Prostate gland (tissue), 2 donors: Measurements from ENCODE around the gene EPSTI1. TPM values are rescaled to one million over a fixed set of nuclear protein-coding genes. Genes with fewer than 3 reads are reported as not detected.

ENCODE experiments used
- DNase-seq: peaks from one replicate; pipeline ENCODE4 v3.0.0-alpha.2; 2019; ENCODE audit warnings: low spot score
- H3K27ac ChIP-seq, 2 donors: fragments of 200-600 bp; sonication (generic); 2 replicates each; pipeline ENCODE4 v1.5.1; 2017 to 2019
- H3K27me3 ChIP-seq: fragments of 200-600 bp; sonication (generic); replicated peaks from 2 replicates; pipeline ENCODE4 v1.5.1; 2019; ENCODE audit not compliant: insufficient read depth
- H3K36me3 ChIP-seq, 2 donors: fragments of 200-600 bp; sonication (generic); 1 replicate in 1 of 2; 2 replicates in 1 of 2; pipeline versions ENCODE4 v1.5.1 to v1.8.1; 2017 to 2019
- H3K4me1 ChIP-seq: fragments of 200-600 bp; sonication (generic); replicated peaks from 2 replicates; pipeline ENCODE4 v1.5.1; 2019
- H3K4me3 ChIP-seq, 2 donors: fragments of 200-600 bp; sonication (generic); 2 replicates each; pipeline ENCODE4 v1.5.1; 2017 to 2019
- H3K9me3 ChIP-seq: fragments of 200-600 bp; sonication (generic); 2 replicates; pipeline ENCODE4 v1.5.1; 2017
- POLR2A ChIP-seq: fragments of 450-650 bp; IDR thresholded peaks from one replicate; pipeline ENCODE4 v1.6.1; 2016; ENCODE audit warnings: antibody characterized with exemption, mild to moderate bottlenecking
- POLR2AphosphoS5 ChIP-seq: sonication (generic); formaldehyde crosslinking; IDR thresholded peaks from one replicate; pipeline ENCODE4 v1.6.1; 2017; ENCODE audit warnings: antibody characterized with exemption
- WGBS: methylation state at CpG from one replicate; pipeline ENCODE4 v1.1.5; 2018; 5-methylcytosine and 5-hydroxymethylcytosine counted together
- intact Hi-C: fragments of 100-400 bp; cut with DNase I; formaldehyde crosslinking; loops from one replicate; pipeline ENCODE4 v1.14.2; 2022
- total RNA-seq, 2 donors: library from RNA; depleted of rRNA; stranded (reverse); fragments of >200 nt; gene quantifications; one replicate each; pipeline ENCODE4 v1.1.0, GENCODE V29; 2016
- TF ChIP-seq, protein P1 (sequence below), 4 experiments: fragments of 200-600 bp in 2 of 4; fragments of 450-650 bp in 2 of 4; sonication (generic) in 2 of 4; IDR thresholded peaks; 1 replicate in 3 of 4; 2 replicates in 1 of 4; pipeline ENCODE4 v1.5.1; 2016 to 2019; ENCODE audit warnings: antibody characterized with exemption in 4 of 4, mild to moderate bottlenecking in 2 of 4, moderate library complexity in 2 of 4

EPSTI1 gene
- total RNA-seq, 2 donors from 2014 or later: 1.7 to 8.0 TPM

GRCh38 chr13:42926555-42926954 lies 65.5 kb downstream of the EPSTI1 start:
- intact Hi-C loops: no loop called here
- H3K9me3 ChIP-seq: no peaks in the 10 kb centered on the region
- WGBS: 85% methylated on average over 2 of the region's 2 CpGs
- TF ChIP-seq, protein P1, sequence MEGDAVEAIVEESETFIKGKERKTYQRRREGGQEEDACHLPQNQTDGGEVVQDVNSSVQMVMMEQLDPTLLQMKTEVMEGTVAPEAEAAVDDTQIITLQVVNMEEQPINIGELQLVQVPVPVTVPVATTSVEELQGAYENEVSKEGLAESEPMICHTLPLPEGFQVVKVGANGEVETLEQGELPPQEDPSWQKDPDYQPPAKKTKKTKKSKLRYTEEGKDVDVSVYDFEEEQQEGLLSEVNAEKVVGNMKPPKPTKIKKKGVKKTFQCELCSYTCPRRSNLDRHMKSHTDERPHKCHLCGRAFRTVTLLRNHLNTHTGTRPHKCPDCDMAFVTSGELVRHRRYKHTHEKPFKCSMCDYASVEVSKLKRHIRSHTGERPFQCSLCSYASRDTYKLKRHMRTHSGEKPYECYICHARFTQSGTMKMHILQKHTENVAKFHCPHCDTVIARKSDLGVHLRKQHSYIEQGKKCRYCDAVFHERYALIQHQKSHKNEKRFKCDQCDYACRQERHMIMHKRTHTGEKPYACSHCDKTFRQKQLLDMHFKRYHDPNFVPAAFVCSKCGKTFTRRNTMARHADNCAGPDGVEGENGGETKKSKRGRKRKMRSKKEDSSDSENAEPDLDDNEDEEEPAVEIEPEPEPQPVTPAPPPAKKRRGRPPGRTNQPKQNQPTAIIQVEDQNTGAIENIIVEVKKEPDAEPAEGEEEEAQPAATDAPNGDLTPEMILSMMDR (IDR thresholded peaks at IDR 0.05): no peak
- TF ChIP-seq POLR2A: no peak
- TF ChIP-seq POLR2AphosphoS5: no peak
- H3K27me3 ChIP-seq: no peaks in the 10 kb centered on the region
- H3K27ac ChIP-seq: no peak overlapping the region
- no peaks in the 10 kb centered on the region for H3K4me1 ChIP-seq
- no peak for DNase-seq
- H3K36me3 ChIP-seq: no peaks in the 10 kb centered on the region
- no peak overlapping the region for H3K4me3 ChIP-seq

GRCh38 chr13:42926043-42926442 lies 66.0 kb downstream of the EPSTI1 start:
- no peak for DNase-seq
- Histone ChIP-seq H3K4me1 (no peaks in the 10 kb centered on the region), H3K36me3 (no peaks in the 10 kb centered on the region), H3K9me3 (no peaks in the 10 kb centered on the region), H3K27me3 (no peaks in the 10 kb centered on the region), H3K27ac (no peak overlapping the region), H3K4me3 (no peak overlapping the region)
- no peak for TF ChIP-seq POLR2AphosphoS5
- TF ChIP-seq, protein P1 (IDR thresholded peaks at IDR 0.05): no peak
- TF ChIP-seq POLR2A: no peak
- 94% methylated on average over 3 of the region's 3 CpGs for WGBS
- intact Hi-C loops: no loop called here

- DNase-seq: no peak
- Histone ChIP-seq H3K27me3 (no peaks in the 10 kb centered on the region), H3K27ac (peak overlapping the region in 1 of 2 donors; percentile 62), H3K4me3 (no peak overlapping the region), H3K9me3 (no peaks in the 10 kb centered on the region), H3K36me3 (no peaks in the 10 kb centered on the region), H3K4me1 (no peaks in the 10 kb centered on the region)
- 78% methylated on average over 2 of the region's 2 CpGs for WGBS
- TF ChIP-seq POLR2A: no peak
- no peak for TF ChIP-seq POLR2AphosphoS5
- intact Hi-C loops: no loop called here
These were observed 66.4 kb downstream of the EPSTI1 start for GRCh38 chr13:42925626-42926025.

DNA sequence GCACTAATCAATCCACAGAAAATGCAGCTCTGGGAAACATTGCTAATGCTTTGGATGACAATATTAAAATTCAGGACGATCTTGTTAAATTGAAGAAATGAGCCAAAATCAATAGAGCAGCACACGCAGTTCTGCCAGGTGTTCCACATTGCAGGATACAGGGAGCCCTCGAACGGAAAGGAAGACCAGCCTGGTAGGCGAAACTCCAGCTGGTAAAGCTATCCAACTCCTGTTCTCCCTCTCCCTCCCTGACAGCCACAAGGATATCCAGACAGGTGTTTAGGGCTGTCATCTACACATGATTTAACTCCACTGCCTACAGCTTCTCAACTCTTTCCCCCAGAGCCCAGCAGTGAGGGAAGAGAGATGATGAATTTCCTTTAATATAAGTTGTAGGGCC lies 67.7 kb downstream of the EPSTI1 start:
- no peaks in the 10 kb centered on the region for H3K36me3 ChIP-seq
- peak overlapping the region; percentile 52 to 62 for H3K27ac ChIP-seq
- TF ChIP-seq POLR2A (no peak), POLR2AphosphoS5 (peak; percentile 88)
- H3K9me3 ChIP-seq: no peaks in the 10 kb centered on the region
- no peaks in the 10 kb centered on the region for H3K4me1 ChIP-seq
- intact Hi-C loops: no loop called here
- H3K4me3 ChIP-seq: no peak overlapping the region
- 22% methylated on average over 5 of the region's 5 CpGs for WGBS
- no peaks in the 10 kb centered on the region for H3K27me3 ChIP-seq
- DNase-seq: peak; percentile 78

GRCh38 chr13:42907745-42908144 lies 84.3 kb downstream of the EPSTI1 start:
- 82% methylated on average over 4 of the region's 4 CpGs for WGBS
- DNase-seq: no peak
- intact Hi-C loops: no loop called here
- Histone ChIP-seq H3K36me3 (no peaks in the 10 kb centered on the region), H3K4me3 (no peak overlapping the region), H3K27ac (no peak overlapping the region), H3K27me3 (no peaks in the 10 kb centered on the region), H3K4me1 (peaks cover 4% of the 10 kb centered on the region), H3K9me3 (no peaks in the 10 kb centered on the region)
- TF ChIP-seq POLR2AphosphoS5: no peak
- no peak for TF ChIP-seq POLR2A
- TF ChIP-seq, protein P1 (IDR thresholded peaks at IDR 0.05): no peak

- intact Hi-C loops: no loop called here
These were observed 85.8 kb downstream of the EPSTI1 start for GRCh38 chr13:42906257-42906656.

More at GRCh38 chr13:42906257-42906656, 85.8 kb downstream of the EPSTI1 start:
- Histone ChIP-seq H3K4me1 (peaks cover 4% of the 10 kb centered on the region), H3K27ac (peak overlapping the region; percentile 37 to 47), H3K4me3 (no peak overlapping the region), H3K27me3 (no peaks in the 10 kb centered on the region), H3K36me3 (no peaks in the 10 kb centered on the region), H3K9me3 (no peaks in the 10 kb centered on the region)
- TF ChIP-seq, protein P1 (IDR thresholded peaks at IDR 0.05): no peak
- TF ChIP-seq POLR2A (no peak), POLR2AphosphoS5 (peak; percentile 73)
- peak; percentile 59 for DNase-seq
- 54% methylated on average over 4 of the region's 4 CpGs for WGBS
